ENCODE results near the gene ALKBH4.
"Not testable (repeated sequence)": the region's sequence is repeated elsewhere in the genome, so short reads cannot be mapped to it uniquely, and the experiment has no call there.

The ALKBH4 gene

GRCh38 chr7:102454932-102455331 lies 9.7 kb downstream of the ALKBH4 start:
- DNase-seq: not testable (repeated sequence)

- DNase-seq: peak; percentile 27 to 61 (median 38)
Measured at GRCh38 chr7:102454468-102454867, 10.2 kb downstream of the ALKBH4 start.

GRCh38 chr7:102453319-102453718 lies 11.3 kb downstream of the ALKBH4 start:
- DNase-seq: no peak

- DNase-seq: no peak
Measured at GRCh38 chr7:102452451-102452850, 12.2 kb downstream of the ALKBH4 start.

GRCh38 chr7:102451371-102452054 lies 13.2 kb downstream of the ALKBH4 start:
- DNase-seq: no peak

GRCh38 chr7:102450242-102450641 lies 14.4 kb downstream of the ALKBH4 start:
- DNase-seq: peak; percentile 14 to 66 (median 46)

- DNase-seq: no peak
Measured at GRCh38 chr7:102449136-102449535, 15.5 kb downstream of the ALKBH4 start.

GRCh38 chr7:102447311-102447710 lies 17.4 kb downstream of the ALKBH4 start:
- DNase-seq: peak in 1 of 4 experiments; percentile 1

GRCh38 chr7:102446387-102447156 lies 18.1 kb downstream of the ALKBH4 start:
- DNase-seq: peak in 1 of 4 experiments; percentile 0

GRCh38 chr7:102445674-102446071 lies 19.0 kb downstream of the ALKBH4 start:
- DNase-seq: no peak

- DNase-seq: peak in 1 of 4 experiments; percentile 33
Measured at GRCh38 chr7:102444961-102445673, 19.5 kb downstream of the ALKBH4 start.

- DNase-seq: no peak
Measured at GRCh38 chr7:102439963-102440795, 24.5 kb downstream of the ALKBH4 start.

GRCh38 chr7:102436118-102436517 lies 28.5 kb downstream of the ALKBH4 start:
- DNase-seq: no peak

- DNase-seq: no peak
Measured at GRCh38 chr7:102434039-102434486, 30.6 kb downstream of the ALKBH4 start.

- peak; percentile 69 to 91 (median 79) for DNase-seq
Measured at GRCh38 chr7:102433219-102434038, 31.2 kb downstream of the ALKBH4 start, which contains the start of gene ORAI2. TSS of gene ORAI2 (plus strand) at chr7:102433575. CDS start at chr7:102438957, 5,382 bp downstream.

- DNase-seq: no peak
Measured at GRCh38 chr7:102432442-102433218, 32.0 kb downstream of the ALKBH4 start.

GRCh38 chr7:102431617-102432298 lies 32.9 kb downstream of the ALKBH4 start:
- peak; percentile 24 to 61 (median 52) for DNase-seq

- no peak for DNase-seq
Measured at GRCh38 chr7:102429141-102429899, 35.3 kb downstream of the ALKBH4 start.

- DNase-seq: peak in 2 of 4 experiments; percentile 34 to 41
Measured at GRCh38 chr7:102427019-102427405, 37.7 kb downstream of the ALKBH4 start.

Measured in suppressor macrophage (primary cell).